Prostate gland (tissue), 2 donors: ENCODE data around the gene HADH.

Experiments
- CTCF ChIP-seq, 4 experiments: fragments of 200-600 bp in 2 of 4; fragments of 450-650 bp in 2 of 4; sonication (generic) in 2 of 4; IDR thresholded peaks; 1 replicate in 3 of 4; 2 replicates in 1 of 4; pipeline ENCODE4 v1.5.1; 2016 to 2019; ENCODE audit warnings: antibody characterized with exemption in 4 of 4, mild to moderate bottlenecking in 2 of 4, moderate library complexity in 2 of 4
- POLR2A ChIP-seq: fragments of 450-650 bp; IDR thresholded peaks from one replicate; pipeline ENCODE4 v1.6.1; 2016; ENCODE audit warnings: antibody characterized with exemption, mild to moderate bottlenecking
- POLR2AphosphoS5 ChIP-seq: sonication (generic); formaldehyde crosslinking; IDR thresholded peaks from one replicate; pipeline ENCODE4 v1.6.1; 2017; ENCODE audit warnings: antibody characterized with exemption

- TF ChIP-seq CTCF (IDR thresholded peaks at IDR 0.05), result no peak
- TF ChIP-seq POLR2A, result no peak
- no peak for TF ChIP-seq POLR2AphosphoS5
Measured at GRCh38 chr4:108024085-108024877, 34.6 kb downstream of the HADH start.
